H1 (cell line): Measurements from ENCODE around the gene OXTR. TPM values are rescaled to one million over a fixed set of nuclear protein-coding genes. Genes with fewer than 3 reads are reported as not detected.

Source experiments
- CTCF ChIA-PET: fragments of 300-600 bp; sonication (Branson Sonifier 250); formaldehyde crosslinking; loops from one replicate; lab custom pipeline; 2021; ENCODE audit not compliant: partially characterized antibody; lab: Charles Lee
- POLR2A ChIA-PET: fragments of 300-600 bp; sonication (Branson Sonifier 250); formaldehyde crosslinking; loops from one replicate; lab custom pipeline; 2021; ENCODE audit warnings: inconsistent platforms; ENCODE audit not compliant: partially characterized antibody; lab: Charles Lee
- DNase-seq, 2 experiments: peaks; one replicate each; pipeline versions ENCODE4 v3.0.0 to v3.0.0-alpha.2; 2010 to 2022; ENCODE audit warnings: low spot score in 2 of 2, low read depth in 1 of 2, mixed read lengths in 1 of 2
- FAIRE-seq: peaks from 2 replicates; lab custom pipeline; 2011; peaks lifted over from hg19 to GRCh38; lab: Jason Lieb, UNC
- H2AFZ ChIP-seq: 2 replicates; pipeline ENCODE4 v1.8.1; 2012; ENCODE audit warnings: low read length, inconsistent platforms
- H2AK5ac ChIP-seq: 2 replicates; pipeline ENCODE4 v1.6.1; 2013; ENCODE audit warnings: low read depth, low read length
- H2BK120ac ChIP-seq: replicated peaks from 2 replicates; pipeline ENCODE3; 2013; ENCODE audit warnings: low read depth, low read length, inconsistent platforms
- H2BK12ac ChIP-seq: 2 replicates; pipeline ENCODE4 v1.6.1; 2013; ENCODE audit warnings: low read depth, low read length
- H2BK15ac ChIP-seq: 2 replicates; pipeline ENCODE4 v1.6.1; 2013; ENCODE audit warnings: low read length
- H2BK20ac ChIP-seq: 2 replicates; pipeline ENCODE4 v1.6.1; 2013; ENCODE audit warnings: low read length
- H2BK5ac ChIP-seq: 2 replicates; pipeline ENCODE4 v1.6.1; 2013; ENCODE audit warnings: low read depth, low read length
- H3K14ac ChIP-seq: 2 replicates; pipeline ENCODE4 v1.6.1; 2013; ENCODE audit warnings: inconsistent platforms; ENCODE audit not compliant: insufficient read length
- H3K18ac ChIP-seq: 2 replicates; pipeline ENCODE4 v1.6.1; 2013; ENCODE audit warnings: low read length; ENCODE audit errors: extremely low read depth
- H3K23ac ChIP-seq: 2 replicates; pipeline ENCODE4 v1.6.1; 2013; ENCODE audit warnings: inconsistent platforms; ENCODE audit not compliant: insufficient read length
- H3K23me2 ChIP-seq: 2 replicates; pipeline ENCODE4 v1.6.1; 2013; ENCODE audit warnings: low read depth, low read length
- H3K27ac ChIP-seq: 2 replicates; pipeline ENCODE4 v1.6.1; 2011; ENCODE audit warnings: low read depth, low read length, inconsistent platforms
- H3K27me3 ChIP-seq, 4 experiments: replicated peaks in 1 of 4; 1 replicate in 1 of 4; 2 replicates in 3 of 4; pipeline versions ENCODE4 v1.6.1 to v1.8.1; 2011 to 2013; ENCODE audit warnings: low read length in 3 of 4, mild to moderate bottlenecking in 3 of 4, inconsistent platforms in 2 of 4, mixed read lengths in 2 of 4, moderate library complexity in 1 of 4; ENCODE audit not compliant: control insufficient read depth in 3 of 4, insufficient read depth in 3 of 4; ENCODE audit errors: extremely low read depth in 1 of 4
- H3K36me3 ChIP-seq, 4 experiments: 2 replicates each; pipeline versions ENCODE4 v1.6.1 to v1.8.1; 2011 to 2013; ENCODE audit warnings: mild to moderate bottlenecking in 4 of 4, low read length in 3 of 4, moderate library complexity in 2 of 4, control low read depth in 1 of 4, inconsistent platforms in 1 of 4; ENCODE audit not compliant: insufficient read depth in 4 of 4, control insufficient read depth in 2 of 4
- H3K4ac ChIP-seq: replicated peaks from 2 replicates; pipeline ENCODE3; 2013; ENCODE audit warnings: low read length, low read depth, mixed read lengths, inconsistent platforms; ENCODE audit not compliant: insufficient read length
- H3K4me1 ChIP-seq, 4 experiments: replicated peaks in 1 of 4; 1 replicate in 1 of 4; 2 replicates in 3 of 4; pipeline versions ENCODE4 v1.6.1 to v1.8.1; 2011 to 2013; ENCODE audit warnings: low read length in 3 of 4, inconsistent platforms in 2 of 4, mixed read lengths in 1 of 4; ENCODE audit not compliant: insufficient read depth in 4 of 4, control insufficient read depth in 3 of 4
- H3K4me2 ChIP-seq, 2 experiments: 2 replicates each; pipeline versions ENCODE4 v1.6.1 to v1.8.1; 2011 to 2013; ENCODE audit warnings: low read depth in 2 of 2, low read length in 2 of 2, control low read depth in 1 of 2, inconsistent platforms in 1 of 2, mild to moderate bottlenecking in 1 of 2; ENCODE audit not compliant: insufficient read depth in 1 of 2
- H3K4me3 ChIP-seq, 4 experiments: fragments of 200-600, 300-600 bp in 1 of 4; sonication (generic), shearing (Covaris generic), sonication (Bioruptor Twin) in 1 of 4; 2 replicates each; pipeline versions ENCODE4 v1.5.1 to v1.8.1; 2011 to 2016; ENCODE audit warnings: low read length in 4 of 4, low read depth in 3 of 4, control low read depth in 2 of 4, inconsistent platforms in 2 of 4, mild to moderate bottlenecking in 2 of 4, mixed read lengths in 1 of 4, moderate library complexity in 1 of 4; ENCODE audit not compliant: insufficient read depth in 2 of 4; ENCODE audit errors: extremely low read depth in 1 of 4
- H3K56ac ChIP-seq: replicated peaks from 2 replicates; pipeline ENCODE3; 2013; ENCODE audit warnings: low read depth, mild to moderate bottlenecking, mixed read lengths, low read length, inconsistent platforms; ENCODE audit not compliant: insufficient read length
- H3K79me1 ChIP-seq: 2 replicates; pipeline ENCODE4 v1.6.1; 2013; ENCODE audit warnings: low read depth, low read length, control low read depth
- H3K79me2 ChIP-seq, 2 experiments: 2 replicates each; pipeline versions ENCODE4 v1.6.1 to v1.8.1; 2012 to 2013; ENCODE audit warnings: low read length in 2 of 2, mild to moderate bottlenecking in 2 of 2, inconsistent platforms in 1 of 2; ENCODE audit not compliant: insufficient read depth in 2 of 2, control insufficient read depth in 1 of 2
- H3K9ac ChIP-seq, 4 experiments: replicated peaks in 1 of 4; 1 replicate in 1 of 4; 2 replicates in 3 of 4; pipeline versions ENCODE4 v1.6.1 to v1.8.1; 2011 to 2013; ENCODE audit warnings: low read depth in 3 of 4, low read length in 3 of 4, control low read depth in 2 of 4, mild to moderate bottlenecking in 2 of 4, moderate library complexity in 2 of 4, inconsistent platforms in 1 of 4; ENCODE audit errors: extremely low read depth in 1 of 4
- H3K9me3 ChIP-seq, 2 experiments: 2 replicates each; pipeline versions ENCODE4 v1.6.1 to v1.8.1; 2012 to 2013; ENCODE audit warnings: mild to moderate bottlenecking in 2 of 2, moderate library complexity in 2 of 2, control low read depth in 1 of 2, inconsistent platforms in 1 of 2, low read depth in 1 of 2, low read length in 1 of 2, mixed read lengths in 1 of 2; ENCODE audit not compliant: insufficient read depth in 2 of 2
- H4K20me1 ChIP-seq, 2 experiments: replicated peaks in 1 of 2; 2 replicates each; pipeline versions ENCODE3 to v1.8.1; 2011 to 2013; ENCODE audit warnings: inconsistent platforms in 2 of 2, low read length in 2 of 2, mild to moderate bottlenecking in 1 of 2; ENCODE audit not compliant: insufficient read depth in 2 of 2, control insufficient read depth in 1 of 2
- H4K5ac ChIP-seq: 2 replicates; pipeline ENCODE4 v1.6.1; 2013; ENCODE audit warnings: low read length, low read depth, mixed read lengths, inconsistent platforms; ENCODE audit not compliant: insufficient read length
- H4K8ac ChIP-seq: 2 replicates; pipeline ENCODE4 v1.8.0; 2013; ENCODE audit warnings: mild to moderate bottlenecking, moderate library complexity, low read length, inconsistent platforms; ENCODE audit not compliant: insufficient read depth; ENCODE audit errors: extremely low read depth
- H4K91ac ChIP-seq: replicated peaks from 2 replicates; pipeline ENCODE3; 2013; ENCODE audit warnings: low read length, mixed read lengths, inconsistent platforms; ENCODE audit not compliant: insufficient read length
- CHD2 ChIP-seq: IDR thresholded peaks from 2 replicates; pipeline ENCODE4 v1.6.1; 2012; ENCODE audit warnings: low read length, improper control_type of control experiment
- MAX ChIP-seq: IDR thresholded peaks from 2 replicates; pipeline ENCODE4 v1.6.1; 2012; ENCODE audit warnings: inconsistent platforms
- POLR2AphosphoS5 ChIP-seq: IDR thresholded peaks from 2 replicates; pipeline ENCODE4 v1.6.1; 2011; ENCODE audit warnings: low read depth, low read length
- POU5F1 ChIP-seq: IDR thresholded peaks from 2 replicates; pipeline ENCODE4 v1.6.1; 2011; ENCODE audit warnings: low read depth, mild to moderate bottlenecking, low read length, moderate library complexity
- RNF2 ChIP-seq: fragments of 200-900, 300-1000 bp; sonication (generic); IDR thresholded peaks from 2 replicates; pipeline ENCODE4 v1.7.1; 2016; ENCODE audit warnings: borderline replicate concordance, low read depth, mild to moderate bottlenecking, antibody characterized with exemption, low read length; ENCODE audit not compliant: poor library complexity, severe bottlenecking; ENCODE audit errors: missing control alignments
- SAP30 ChIP-seq: fragments of 300-600 bp; sonication (generic); IDR thresholded peaks from 2 replicates; pipeline ENCODE4 v1.7.1; 2012; ENCODE audit warnings: low read length, moderate library complexity, mild to moderate bottlenecking, inconsistent platforms; ENCODE audit not compliant: insufficient read depth, insufficient replicate concordance
- SIN3A ChIP-seq, 2 experiments: IDR thresholded peaks in 1 of 2; conservative IDR thresholded peaks in 1 of 2; 2 replicates each; pipeline ENCODE4 v1.6.1; 2011 to 2012; ENCODE audit warnings: low read length in 2 of 2, improper control_type of control experiment in 1 of 2, low read depth in 1 of 2, mild to moderate bottlenecking in 1 of 2
- SP2 ChIP-seq: IDR thresholded peaks from 2 replicates; pipeline ENCODE4 v1.6.1; 2012; ENCODE audit warnings: mild to moderate bottlenecking, low read length, inconsistent platforms
- TEAD4 ChIP-seq: IDR thresholded peaks from 2 replicates; pipeline ENCODE4 v1.6.1; 2012; ENCODE audit warnings: low read depth, low read length, inconsistent platforms, mixed read lengths
- WGBS, 2 experiments: shearing (Covaris generic) in 1 of 2; methylation state at CpG; one replicate each; pipeline versions ENCODE4 v1.1.6 to v1.1.7; 2013 to 2015; ENCODE audit warnings: low lambda C conversion rate in 2 of 2, mixed read lengths in 2 of 2, inconsistent platforms in 1 of 2, low coverage in 1 of 2, missing lambda C conversion rate in 1 of 2; ENCODE audit not compliant: insufficient replicate concordance in 2 of 2, insufficient coverage in 1 of 2, insufficient read length in 1 of 2; ENCODE audit errors: extremely low coverage in 1 of 2, missing lambda C conversion rate in 1 of 2; 5-methylcytosine and 5-hydroxymethylcytosine counted together
- polyA plus RNA-seq, 7 experiments: library from polyadenylated mRNA; depleted of rRNA in 3 of 7; stranded (reverse) in 5 of 7; unstranded in 2 of 7; fragments of >200 nt in 5 of 7; fragments of 200-250 nt in 2 of 7; gene quantifications; 1 replicate in 5 of 7; 2 replicates in 1 of 7; 4 replicates in 1 of 7; pipeline versions ENCODE4 v1.2.1 to v1.2.3, GENCODE V29; 2011 to 2013; ENCODE audit warnings: missing spikeins in 2 of 7, mixed read lengths in 2 of 7
- total RNA-seq: library from RNA; stranded (reverse); fragmentation: NEBNext Ultra II Directional; extraction: Animal tissue kit (Norgen Biotek cat#: 25700); gene quantifications from 2 replicates; pipeline ENCODE4 v1.2.1, GENCODE V29; 2021

Gene OXTR
- total and polyA plus RNA-seq, 2 of the 8 experiments (the other 6 are each of a cell fraction or from before 2014, with no cell fraction given), result 0.77 to 2.3 TPM

GRCh38 chr3:8765528-8765927 lies 3.9 kb downstream of the OXTR start:
- 85% methylated on average over 4 of the region's 4 CpGs; no CpG with 5 or more reads in 1 of the 2 experiments for WGBS, 2 experiments
- H3K79me1 ChIP-seq, result no peaks in the 10 kb centered on the region
- H3K79me2 ChIP-seq, result no peaks in the 10 kb centered on the region
- no peak overlapping the region for H3K23ac ChIP-seq
- no peaks in the 10 kb centered on the region for H3K9me3 ChIP-seq
- H2BK15ac ChIP-seq, result no peak overlapping the region
- no peak overlapping the region for H4K8ac ChIP-seq
- H2AFZ ChIP-seq, result no peak overlapping the region
- H2BK20ac ChIP-seq, result no peak overlapping the region
- peaks cover 2 to 3% of the 10 kb centered on the region in 2 experiments for H4K20me1 ChIP-seq
- DNase-seq (peak in 1 of 2 experiments; percentile 27), FAIRE-seq (no peak)
- no peak overlapping the region for H2BK5ac ChIP-seq
- POLR2A ChIA-PET, result interaction anchor here (1.2 kb wide), 1 partner anchor 28 kb away, joined by 3 read pairs; no protein-coding TSS in a partner anchor
- no peak overlapping the region for H3K4me3 ChIP-seq
- no peak overlapping the region for H3K56ac ChIP-seq
- H3K9ac ChIP-seq, result no peak overlapping the region
- H3K27ac ChIP-seq, result no peak overlapping the region
- H2AK5ac ChIP-seq, result no peak overlapping the region
- no peak overlapping the region for H2BK120ac ChIP-seq
- H3K4me2 ChIP-seq, result no peak overlapping the region
- H3K27me3 ChIP-seq, result peaks cover 24 to 38% (median 37%) of the 10 kb centered on the region in 4 experiments
- H4K5ac ChIP-seq, result no peak overlapping the region
- H4K91ac ChIP-seq, result no peak overlapping the region
- peaks cover 0 to 17% (median 8%) of the 10 kb centered on the region in 4 experiments; a peak in 6 of 7 replicates for H3K4me1 ChIP-seq
- H2BK12ac ChIP-seq, result no peak overlapping the region
- no peak overlapping the region for H3K4ac ChIP-seq
- CTCF ChIA-PET, result interaction anchor here (0.8 to 3.1 kb wide), 8 partner anchors 10 to 308 kb away, joined by 3 to 14 read pairs (median 5); no protein-coding TSS in a partner anchor
- no peak overlapping the region for H3K18ac ChIP-seq
- no peaks in the 10 kb centered on the region for H3K36me3 ChIP-seq
- no peak overlapping the region for H3K14ac ChIP-seq
- peaks cover 3% of the 10 kb centered on the region; the same call in 1 of the 2 replicates for H3K23me2 ChIP-seq
- TF ChIP-seq CHD2 (no peak), TEAD4 (no peak), SAP30 (no peak), POLR2AphosphoS5 (no peak), MAX (no peak), SP2 (no peak), POU5F1 (no peak), RNF2 (no peak), SIN3A (conservative IDR thresholded peaks at IDR 0.05 in 1 of 2, IDR thresholded peaks at IDR 0.05 in 1 of 2; ENCODE audit: low read depth in 1 of 2, low read length in 2 of 2) (no peak)
